Gastrocnemius medialis (tissue), 4 donors: ENCODE data around the gene SLC25A30. TPM values are rescaled to one million over a fixed set of nuclear protein-coding genes. Genes with fewer than 3 reads are reported as not detected.

Source experiments
- ATAC-seq, 2 donors: fragments of 150-250 bp; one replicate each; pipeline ENCODE4 v1.9.1; 2016
- DNase-seq, 2 donors: peaks; one replicate each; pipeline ENCODE4 v3.0.0-alpha.2; 2019
- H3K27ac ChIP-seq, 4 donors: fragments of 200-600 bp; sonication (generic); 1 replicate in 1 of 4; 2 replicates in 3 of 4; pipeline ENCODE4 v1.5.1; 2016 to 2018; ENCODE audit warnings: mild to moderate bottlenecking in 2 of 4, moderate library complexity in 1 of 4
- H3K27me3 ChIP-seq, 3 donors: fragments of 200-600 bp; sonication (generic) in 2 of 3; 1 replicate in 1 of 3; 2 replicates in 2 of 3; pipeline versions ENCODE4 v1.5.1 to v1.6.0; 2016 to 2019; ENCODE audit warnings: mild to moderate bottlenecking in 1 of 3, moderate library complexity in 1 of 3
- H3K36me3 ChIP-seq, 2 donors: fragments of 200-600 bp; sonication (generic) in 1 of 2; one replicate each; pipeline ENCODE4 v1.5.1; 2017 to 2018
- H3K4me1 ChIP-seq, 2 donors: fragments of 200-600 bp; sonication (generic) in 1 of 2; one replicate each; pipeline ENCODE4 v1.5.1; 2016 to 2017; ENCODE audit warnings: mild to moderate bottlenecking in 2 of 2
- H3K4me3 ChIP-seq, 4 donors: fragments of 200-600 bp; sonication (generic) in 3 of 4; 1 replicate in 1 of 4; 2 replicates in 3 of 4; pipeline ENCODE4 v1.5.1; 2016 to 2019; ENCODE audit warnings: mild to moderate bottlenecking in 2 of 4
- H3K9me3 ChIP-seq, 3 donors: fragments of 200-600 bp; sonication (generic) in 2 of 3; 1 replicate in 1 of 3; 2 replicates in 2 of 3; pipeline ENCODE4 v1.5.1; 2016 to 2019
- CTCF ChIP-seq, 5 experiments: fragments of 450-650 bp in 3 of 5; fragments of 200-600 bp in 2 of 5; sonication (generic) in 2 of 5; IDR thresholded peaks in 4 of 5; conservative IDR thresholded peaks in 1 of 5; 1 replicate in 4 of 5; 2 replicates in 1 of 5; pipeline ENCODE4 v1.5.1; 2016 to 2019; ENCODE audit warnings: antibody characterized with exemption in 5 of 5, mild to moderate bottlenecking in 3 of 5, moderate library complexity in 3 of 5
- POLR2A ChIP-seq, 2 donors: fragments of 450-650 bp; IDR thresholded peaks; one replicate each; pipeline ENCODE4 v1.6.1; 2017; ENCODE audit warnings: antibody characterized with exemption in 2 of 2, mild to moderate bottlenecking in 2 of 2, moderate library complexity in 2 of 2
- in situ Hi-C, 4 donors: fragments of 200-750 bp; cut with MboI; loops; one replicate each; pipeline versions ENCODE4 v1.15.0 to v1.8.0; 2017; ENCODE audit warnings: low sequenced_read_pairs in 4 of 4
- intact Hi-C: fragments of 100-400 bp; cut with DNase I; formaldehyde crosslinking; loops from one replicate; pipeline ENCODE4 v1.15.1; 2023; ENCODE audit warnings: low total_unique reads
- total RNA-seq, 4 donors: library from RNA; depleted of rRNA; stranded (reverse); fragments of >200 nt; gene quantifications; one replicate each; pipeline versions ENCODE4 v1.1.0 to v1.2.3, GENCODE V29; 2016

SLC25A30 gene
- total RNA-seq, 4 donors from 2014 or later = 4.2 to 27.1 (median 14.6) TPM

- Histone ChIP-seq H3K9me3 (no peaks in the 10 kb centered on the region), H3K27me3 (no peaks in the 10 kb centered on the region), H3K27ac (no peak overlapping the region), H3K4me3 (no peak overlapping the region), H3K36me3 (no peaks in the 10 kb centered on the region), H3K4me1 (no peaks in the 10 kb centered on the region)
- intact Hi-C loops (no loop called here), in situ Hi-C loops (no loop called here)
- no peak for TF ChIP-seq POLR2A (IDR thresholded peaks at IDR 0.05)
- no peak for TF ChIP-seq CTCF (IDR thresholded peaks at IDR 0.05 in 4 of 5, conservative IDR thresholded peaks at IDR 0.05 in 1 of 5)
- ATAC-seq (no peak), DNase-seq (no peak)
Measured at GRCh38 chr13:45456196-45456972, 38.2 kb upstream of the SLC25A30 start.

GRCh38 chr13:45454204-45454603 lies 36.0 kb upstream of the SLC25A30 start:
- H3K4me1 ChIP-seq = no peaks in the 10 kb centered on the region
- H3K9me3 ChIP-seq = no peaks in the 10 kb centered on the region
- in situ Hi-C loops = no loop called here
- no peaks in the 10 kb centered on the region for H3K27me3 ChIP-seq
- no peak overlapping the region for H3K4me3 ChIP-seq
- DNase-seq = no peak
- no peak for TF ChIP-seq CTCF (IDR thresholded peaks at IDR 0.05 in 4 of 5, conservative IDR thresholded peaks at IDR 0.05 in 1 of 5)
- TF ChIP-seq POLR2A (IDR thresholded peaks at IDR 0.05) = no peak
- no peak for ATAC-seq
- no peak overlapping the region for H3K27ac ChIP-seq
- intact Hi-C loops = no loop called here
- H3K36me3 ChIP-seq = no peaks in the 10 kb centered on the region

GRCh38 chr13:45451282-45451681 lies 33.1 kb upstream of the SLC25A30 start:
- in situ Hi-C loops (no loop called here), intact Hi-C loops (no loop called here)
- Histone ChIP-seq H3K27ac (no peak overlapping the region), H3K4me3 (no peak overlapping the region), H3K27me3 (no peaks in the 10 kb centered on the region), H3K9me3 (no peaks in the 10 kb centered on the region), H3K4me1 (no peaks in the 10 kb centered on the region), H3K36me3 (no peaks in the 10 kb centered on the region)
- no peak for DNase-seq
- TF ChIP-seq CTCF (IDR thresholded peaks at IDR 0.05 in 4 of 5, conservative IDR thresholded peaks at IDR 0.05 in 1 of 5) (no peak), POLR2A (IDR thresholded peaks at IDR 0.05) (no peak)
- ATAC-seq = no peak

- Histone ChIP-seq H3K4me3 (no peak overlapping the region), H3K27ac (no peak overlapping the region), H3K9me3 (no peaks in the 10 kb centered on the region), H3K4me1 (no peaks in the 10 kb centered on the region), H3K27me3 (no peaks in the 10 kb centered on the region), H3K36me3 (no peaks in the 10 kb centered on the region)
- DNase-seq (no peak), ATAC-seq (no peak)
- TF ChIP-seq CTCF (IDR thresholded peaks at IDR 0.05 in 4 of 5, conservative IDR thresholded peaks at IDR 0.05 in 1 of 5) (no peak), POLR2A (IDR thresholded peaks at IDR 0.05) (no peak)
- intact Hi-C loops = no loop called here
- in situ Hi-C loops = no loop called here
Measured at GRCh38 chr13:45448965-45449559, 30.9 kb upstream of the SLC25A30 start.
